NCI-H128 (cell line): ENCODE results near the gene STK39.
"Not testable (repeated sequence)": the region's sequence is repeated elsewhere in the genome, so short reads cannot be mapped to it uniquely, and the experiment has no call there.

Source experiments
- DNase-seq: peaks from one replicate; lab custom pipeline; 2025; ENCODE audit not compliant: unreplicated experiment; lab: John Stamatoyannopoulos, UW

Gene STK39

DNA sequence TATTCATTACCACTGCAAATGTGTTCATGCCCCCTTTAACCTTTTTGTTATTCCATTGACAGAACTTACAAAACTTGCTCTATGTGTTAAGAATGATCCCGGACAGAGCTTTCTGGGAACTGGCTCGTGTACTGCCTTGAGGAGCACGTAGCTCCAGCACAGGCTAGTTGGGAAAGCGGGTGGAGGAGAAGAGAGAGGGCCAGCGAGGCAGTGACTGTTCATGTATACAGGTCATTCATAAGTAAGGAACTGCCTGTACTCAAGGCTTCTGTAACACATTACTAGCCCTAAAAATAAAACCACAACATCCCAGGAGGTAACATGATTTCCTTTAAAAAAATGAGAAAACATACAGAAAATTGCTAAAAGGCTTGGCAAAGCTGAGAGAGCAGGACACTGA lies 109.0 kb downstream of the STK39 start:
- no peak for DNase-seq

DNA sequence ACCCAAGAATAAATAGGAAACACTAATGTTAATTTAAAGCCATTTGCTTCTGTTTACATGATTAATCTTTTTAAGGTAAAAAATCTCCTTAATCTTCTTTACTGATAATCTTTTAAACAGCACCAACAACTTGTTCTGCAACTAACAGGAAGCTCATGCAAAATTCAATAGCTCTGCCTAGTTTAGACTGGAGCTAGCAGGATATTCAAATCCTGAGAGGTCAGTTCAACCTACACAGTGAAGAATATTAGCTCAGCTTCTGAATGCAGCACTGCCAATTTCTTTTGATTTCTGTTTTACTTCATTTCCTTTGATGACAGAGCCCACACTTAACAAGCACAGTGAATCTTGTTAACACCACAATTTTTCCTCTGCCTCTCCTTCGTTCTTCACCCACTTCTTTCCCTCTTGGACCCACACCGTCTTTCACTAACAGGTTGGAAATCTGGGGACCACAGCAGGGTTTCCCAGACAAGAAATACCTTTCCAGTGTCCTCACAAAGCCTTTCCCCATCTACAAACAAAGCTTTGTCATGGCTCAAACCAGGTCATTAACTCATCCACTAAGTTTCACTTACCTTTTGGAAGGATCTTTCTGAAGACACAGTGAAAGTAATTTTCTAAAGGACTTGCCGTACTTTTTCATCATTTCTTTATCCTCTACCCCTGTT lies 109.8 kb downstream of the STK39 start:
- no peak for DNase-seq

DNA sequence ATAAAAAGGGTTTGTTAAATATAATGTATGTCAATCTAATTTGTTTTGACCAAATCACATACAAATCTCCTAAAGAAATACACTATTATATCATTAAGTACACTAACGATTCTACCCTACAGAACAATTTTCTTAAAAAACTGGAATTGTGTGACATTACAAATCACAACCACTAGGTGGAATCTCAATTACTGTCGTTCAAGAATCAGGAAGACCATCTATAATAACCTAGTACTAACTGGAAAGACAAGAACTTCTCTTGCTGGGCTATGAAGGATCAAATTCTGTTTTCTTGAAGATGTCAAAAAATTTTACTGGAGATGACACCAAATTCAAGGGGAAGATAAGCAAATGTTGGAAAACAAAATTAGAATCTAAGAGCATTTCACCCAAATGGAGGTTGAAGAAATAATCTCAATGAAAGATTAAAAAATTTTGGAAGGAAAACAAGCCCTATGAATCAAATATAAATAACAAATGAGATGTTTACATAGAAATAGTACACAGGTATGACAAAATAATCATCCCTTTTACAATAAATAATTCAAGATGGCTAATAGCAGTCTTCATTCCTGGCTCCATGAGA lies 110.9 kb downstream of the STK39 start:
- no peak for DNase-seq

GRCh38 chr2:168135630-168136029 lies 111.8 kb downstream of the STK39 start:
- DNase-seq: no peak

- DNase-seq: no peak
Observed at GRCh38 chr2:168135121-168135520, 112.3 kb downstream of the STK39 start.

- no peak for DNase-seq
Observed at GRCh38 chr2:168134485-168134884, 112.9 kb downstream of the STK39 start.

DNA sequence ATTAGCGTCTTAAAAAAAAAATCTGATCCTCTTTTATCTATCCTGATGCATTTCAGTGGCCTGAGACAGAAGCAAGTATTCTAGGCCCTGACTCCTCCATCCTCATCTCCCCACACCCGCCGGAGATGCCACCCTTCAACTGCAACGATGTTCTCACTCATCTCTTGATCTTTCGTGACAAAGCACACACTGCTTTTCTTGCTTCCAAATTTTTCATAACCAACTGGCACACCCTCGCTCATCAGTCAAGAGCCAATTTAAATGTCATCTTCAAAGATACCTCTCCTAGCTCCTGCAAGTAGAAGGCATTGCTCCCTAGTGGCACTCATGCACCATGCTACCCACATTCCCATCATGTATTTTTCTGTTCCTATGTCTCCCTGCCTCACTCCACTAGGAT lies 115.0 kb downstream of the STK39 start:
- no peak for DNase-seq

DNA sequence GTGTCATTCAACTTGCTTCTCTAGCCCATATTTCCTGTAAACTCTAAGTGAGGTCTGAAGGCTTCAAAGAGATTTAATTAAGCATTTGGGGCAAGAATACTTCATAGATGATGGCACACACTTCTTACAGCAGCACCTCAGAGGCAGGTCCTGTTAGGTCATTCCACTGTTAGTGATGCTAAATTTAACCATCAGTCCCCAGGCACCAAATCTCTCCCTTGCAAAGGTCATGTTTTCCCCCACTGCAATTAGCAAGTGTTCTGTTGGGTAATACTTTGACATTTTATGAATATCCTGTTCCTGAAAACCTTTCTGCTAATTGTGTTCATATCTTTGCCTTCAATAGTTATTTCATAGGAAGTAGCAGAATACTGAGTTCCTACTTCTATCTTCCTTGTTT lies 117.0 kb downstream of the STK39 start:
- DNase-seq: no peak

DNA sequence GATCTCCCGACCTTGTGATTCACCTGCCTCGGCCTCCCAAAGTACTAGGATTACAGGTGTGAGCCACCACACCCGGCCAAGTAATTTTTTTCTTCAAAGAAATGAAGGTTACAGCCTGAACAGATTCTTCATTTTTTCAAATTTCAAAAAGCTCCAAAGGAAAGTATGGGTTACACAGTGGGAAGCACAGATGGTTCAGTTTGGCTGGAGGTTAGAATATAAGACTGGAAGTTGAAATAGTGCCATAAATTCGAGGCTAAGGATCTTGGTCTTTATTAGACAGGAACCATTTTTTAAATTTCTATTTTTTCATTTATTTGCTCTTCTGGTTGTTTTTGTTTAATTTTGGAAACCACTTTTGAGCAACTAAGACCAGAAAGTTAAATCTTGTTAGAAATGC lies 120.0 kb downstream of the STK39 start:
- DNase-seq: no peak

DNA sequence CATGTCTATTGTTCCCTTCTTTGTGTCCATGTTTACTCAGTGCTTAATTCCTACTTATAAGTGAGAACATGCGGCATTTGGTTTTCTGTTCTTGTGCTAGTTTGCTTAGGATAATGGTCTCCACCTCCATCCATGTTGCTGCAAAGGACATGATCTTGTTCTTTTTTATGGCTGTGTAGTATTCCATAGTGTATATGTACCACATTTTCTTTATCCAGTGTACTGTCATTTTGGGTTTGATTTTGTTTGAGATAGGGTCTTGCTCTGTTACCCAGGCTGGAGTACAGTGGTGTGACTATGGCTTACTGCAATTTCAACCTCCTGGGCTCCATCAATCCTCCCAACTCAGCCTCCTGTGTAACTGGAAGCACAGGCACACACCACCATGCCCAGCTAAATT lies 125.2 kb downstream of the STK39 start:
- not testable (repeated sequence) for DNase-seq

- no peak for DNase-seq
Observed at GRCh38 chr2:168120730-168121129, 126.7 kb downstream of the STK39 start.

GRCh38 chr2:168120310-168120709 lies 127.1 kb downstream of the STK39 start:
- DNase-seq: no peak

- DNase-seq: peak; percentile 4
Observed at GRCh38 chr2:168119515-168120141, 127.8 kb downstream of the STK39 start.

DNA sequence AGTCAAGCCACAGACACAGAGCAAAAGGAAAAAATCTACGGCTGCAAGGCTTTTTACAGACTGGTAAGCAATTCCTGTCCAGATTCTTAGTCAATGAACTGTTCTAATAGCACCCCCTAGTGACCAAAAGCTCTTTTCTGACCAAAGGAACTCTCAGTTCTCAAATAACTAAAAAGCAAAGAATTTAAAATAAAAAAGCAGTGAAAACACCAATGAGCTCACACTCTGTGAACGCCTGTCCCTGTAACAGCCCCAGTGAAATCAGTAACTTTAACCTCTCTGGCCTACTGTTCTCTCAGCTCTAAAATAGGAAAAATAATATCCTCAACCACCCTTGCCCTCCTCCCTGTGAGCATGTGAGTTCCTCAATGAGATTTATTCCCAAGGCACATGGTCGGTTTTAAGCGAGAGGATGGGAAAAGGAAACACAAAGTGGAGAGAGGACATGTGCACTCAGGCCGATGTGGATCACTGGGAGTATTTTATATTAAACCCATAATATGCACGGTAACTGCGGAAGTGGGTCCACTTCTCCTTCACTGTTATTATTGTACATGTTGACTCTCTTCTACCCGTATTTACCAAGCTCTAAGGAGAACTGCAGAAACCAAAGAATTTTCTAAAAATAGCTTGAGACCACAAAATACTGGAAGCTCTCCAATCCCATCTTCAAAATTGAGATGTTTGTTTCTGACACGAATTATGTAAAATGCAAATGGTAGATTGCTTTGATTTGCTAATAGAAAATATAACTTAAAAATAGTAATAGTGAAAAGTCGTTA lies 128.5 kb downstream of the STK39 start:
- peak; percentile 60 for DNase-seq

DNA sequence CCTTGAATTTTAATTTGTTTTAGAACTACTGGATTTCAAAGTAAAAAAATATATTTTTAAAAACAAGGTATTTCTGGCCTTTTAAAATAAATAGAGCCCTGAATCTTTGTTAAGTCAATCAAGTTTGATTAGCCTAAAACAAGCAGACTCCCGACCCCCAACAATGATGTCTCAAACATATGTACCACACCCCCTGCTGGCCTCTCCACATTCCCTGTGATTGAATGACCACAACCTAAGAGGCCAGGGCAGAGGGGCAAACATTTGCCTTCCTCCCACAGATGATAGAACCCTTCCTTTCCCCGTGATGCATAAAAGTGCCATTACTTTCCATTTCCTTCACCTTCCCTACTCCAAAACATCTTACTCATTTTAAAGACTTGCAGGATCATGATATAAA lies 130.9 kb downstream of the STK39 start:
- no peak for DNase-seq

DNA sequence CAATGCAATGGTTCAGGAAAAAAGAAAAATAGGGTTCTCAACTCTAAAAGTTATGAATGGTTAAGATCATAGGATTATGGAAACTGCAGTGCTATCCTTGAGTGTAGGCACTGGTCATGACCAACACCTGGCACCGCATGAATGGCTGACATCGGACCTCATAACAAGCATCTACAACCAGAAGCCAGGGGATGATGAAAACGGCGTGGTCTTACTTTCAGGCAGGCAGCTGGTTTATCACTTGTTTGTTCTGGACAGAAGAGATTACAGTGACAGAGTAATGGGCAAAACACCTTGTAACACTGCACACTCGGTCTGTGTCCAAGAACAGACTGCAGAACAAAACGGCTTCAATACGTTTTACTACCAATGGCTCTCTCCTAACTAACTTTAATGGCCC lies 132.8 kb downstream of the STK39 start:
- DNase-seq: no peak

- DNase-seq: no peak
Observed at GRCh38 chr2:168114040-168114439, 133.4 kb downstream of the STK39 start.

- DNase-seq: no peak
Observed at GRCh38 chr2:168107322-168107721, 140.1 kb downstream of the STK39 start.

GRCh38 chr2:168105127-168105683 lies 142.2 kb downstream of the STK39 start:
- DNase-seq: no peak

- no peak for DNase-seq
Observed at GRCh38 chr2:168097431-168097830, 150.0 kb downstream of the STK39 start.

DNA sequence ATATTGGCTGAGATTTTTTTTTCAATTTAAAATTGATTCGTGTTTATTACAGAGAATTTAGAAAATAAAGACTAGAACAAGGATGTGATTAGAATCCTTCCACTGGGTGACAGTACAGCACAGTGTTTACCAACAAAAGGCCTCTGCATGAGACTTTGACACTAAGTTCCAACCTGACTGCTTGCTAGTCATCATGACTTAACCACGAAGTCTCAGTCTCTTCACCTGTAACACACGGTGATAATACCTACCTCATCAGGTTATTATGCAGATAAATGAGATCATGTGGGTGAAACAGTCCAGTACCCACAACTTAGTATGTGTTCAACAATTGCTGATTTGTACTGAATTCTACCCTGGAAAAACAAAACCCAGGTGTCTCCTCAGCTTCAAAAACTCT lies 151.2 kb downstream of the STK39 start:
- DNase-seq: no peak

- no peak for DNase-seq
Observed at GRCh38 chr2:168091986-168092385, 155.4 kb downstream of the STK39 start.
